Testis (tissue), 3 donors: Measurements from ENCODE around the gene PLXND1. TPM values are rescaled to one million over a fixed set of nuclear protein-coding genes. Genes with fewer than 3 reads are reported as not detected.
"Not testable (repeated sequence)": the region's sequence is repeated elsewhere in the genome, so short reads cannot be mapped to it uniquely, and the experiment has no call there.

Source experiments
- DNase-seq: peaks from one replicate; pipeline ENCODE4 v3.0.0-alpha.2; 2019
- H3K27ac ChIP-seq, 2 donors: fragments of 200-600 bp; sonication (generic); one replicate each; pipeline ENCODE4 v1.5.1; 2019
- H3K27me3 ChIP-seq: fragments of 200-600 bp; sonication (generic); one replicate; pipeline ENCODE4 v1.5.1; 2019
- H3K36me3 ChIP-seq: fragments of 200-600 bp; sonication (generic); one replicate; pipeline ENCODE4 v1.5.1; 2017; ENCODE audit warnings: low read depth; ENCODE audit errors: missing control alignments
- H3K4me1 ChIP-seq: fragments of 200-600 bp; sonication (generic); one replicate; pipeline ENCODE4 v1.5.1; 2019
- H3K4me3 ChIP-seq, 2 donors: fragments of 200-600 bp; sonication (generic); one replicate each; pipeline ENCODE4 v1.5.1; 2017 to 2019
- H3K9me3 ChIP-seq: fragments of 200-600 bp; sonication (generic); one replicate; pipeline ENCODE4 v1.5.1; 2017
- CTCF ChIP-seq, 3 experiments: fragments of 450-650 bp in 2 of 3; fragments of 200-600 bp in 1 of 3; sonication (generic) in 1 of 3; IDR thresholded peaks; one replicate each; pipeline ENCODE4 v1.5.1; 2016 to 2019; ENCODE audit warnings: antibody characterized with exemption in 3 of 3, mild to moderate bottlenecking in 2 of 3, moderate library complexity in 1 of 3
- POLR2A ChIP-seq: fragments of 450-650 bp; IDR thresholded peaks from one replicate; pipeline ENCODE4 v1.6.1; 2017; ENCODE audit warnings: antibody characterized with exemption, mild to moderate bottlenecking, moderate library complexity
- WGBS, 2 donors: methylation state at CpG; one replicate each; pipeline ENCODE4 v1.1.5; 2018; 5-methylcytosine and 5-hydroxymethylcytosine counted together
- intact Hi-C: fragments of 100-400 bp; cut with DNase I; formaldehyde crosslinking; loops from one replicate; pipeline ENCODE4 v1.15.1; 2023; ENCODE audit warnings: low total_unique reads
- polyA plus RNA-seq: library from polyadenylated mRNA; stranded (reverse); fragments of 350-450 nt; fragmentation: Illumina TruSeq; extraction: RNeasy Lipid Tissue Mini Kit (QIAGEN cat#74804); gene quantifications from one replicate; pipeline ENCODE4 v1.2.3, GENCODE V29; 2014; ENCODE audit warnings: low read depth, low replicate concordance; ENCODE audit not compliant: insufficient read depth
- total RNA-seq, 2 donors: library from RNA; depleted of rRNA; stranded (reverse); fragments of >200 nt; gene quantifications; one replicate each; pipeline ENCODE4 v1.2.3, GENCODE V29; 2016

PLXND1 gene
- total and polyA plus RNA-seq, 3 donors from 2014 or later = 50.2 to 87.8 (median 69.2) TPM

- H3K27ac ChIP-seq = no peak overlapping the region
- H3K9me3 ChIP-seq = no peaks in the 10 kb centered on the region
- no peaks in the 10 kb centered on the region for H3K27me3 ChIP-seq
- no peak for DNase-seq
- H3K4me1 ChIP-seq = no peaks in the 10 kb centered on the region
- TF ChIP-seq POLR2A (no peak), CTCF (IDR thresholded peaks at IDR 0.05) (no peak)
- intact Hi-C loops = no loop called here
- 95 to 96% methylated on average over 4 to 8 of the region's 8 CpGs for WGBS, 2 donors
- H3K36me3 ChIP-seq = no peaks in the 10 kb centered on the region
- no peak overlapping the region for H3K4me3 ChIP-seq
These were observed 87.9 kb downstream of the PLXND1 start for GRCh38 chr3:129518581-129518980.

GRCh38 chr3:129518038-129518561 lies 88.4 kb downstream of the PLXND1 start:
- TF ChIP-seq CTCF (IDR thresholded peaks at IDR 0.05) = no peak
- TF ChIP-seq POLR2A = no peak
- H3K9me3 ChIP-seq = no peaks in the 10 kb centered on the region
- intact Hi-C loops = no loop called here

GRCh38 chr3:129517516-129517915 lies 89.0 kb downstream of the PLXND1 start:
- 43 to 96% methylated on average over 1 to 7 of the region's 7 CpGs for whole genome bisulfite sequencing, 2 donors
- Histone ChIP-seq H3K36me3 (no peaks in the 10 kb centered on the region), H3K27me3 (no peaks in the 10 kb centered on the region), H3K4me1 (no peaks in the 10 kb centered on the region), H3K9me3 (no peaks in the 10 kb centered on the region), H3K27ac (no peak overlapping the region), H3K4me3 (no peak overlapping the region)
- intact Hi-C loops = no loop called here
- no peak for DNase-seq
- TF ChIP-seq POLR2A = no peak
- no peak for TF ChIP-seq CTCF (IDR thresholded peaks at IDR 0.05)

More at GRCh38 chr3:129518038-129518561, 88.4 kb downstream of the PLXND1 start:
- Histone ChIP-seq H3K4me3 (no peak overlapping the region), H3K4me1 (no peaks in the 10 kb centered on the region), H3K27ac (no peak overlapping the region), H3K36me3 (no peaks in the 10 kb centered on the region), H3K27me3 (no peaks in the 10 kb centered on the region)
- DNase-seq = no peak
- 74 to 96% methylated on average over 4 to 8 of the region's 8 CpGs for whole genome bisulfite sequencing, 2 donors

GRCh38 chr3:129515821-129516432 lies 90.5 kb downstream of the PLXND1 start:
- H3K9me3 ChIP-seq, H3K36me3 ChIP-seq, H3K27me3 ChIP-seq, DNase-seq, H3K27ac ChIP-seq, H3K4me1 ChIP-seq, H3K4me3 ChIP-seq, intact Hi-C loops: not testable (repeated sequence)
- WGBS, 2 donors = 90 to 99% methylated on average over 6 to 7 of the region's 7 CpGs

GRCh38 chr3:129515108-129515820 lies 91.2 kb downstream of the PLXND1 start:
- DNase-seq, H3K4me1 ChIP-seq, H3K27ac ChIP-seq, H3K4me3 ChIP-seq, H3K27me3 ChIP-seq, H3K9me3 ChIP-seq, H3K36me3 ChIP-seq, intact Hi-C loops: not testable (repeated sequence)
- WGBS, 2 donors = 94 to 96% methylated on average over 9 to 17 of the region's 25 CpGs
